GM23338 (cell line): ENCODE results near the gene PPFIA2. TPM values are rescaled to one million over a fixed set of nuclear protein-coding genes. Genes with fewer than 3 reads are reported as not detected.

ENCODE experiments used
- ATAC-seq: fragments of 200-7000 bp; cut with Tn5 transposase; 3 replicates; pipeline ENCODE4 v1.9.1; 2020
- DNase-seq: peaks from one replicate; pipeline ENCODE4 v3.0.0-alpha.2; 2015; ENCODE audit warnings: low spot score
- H2AFZ ChIP-seq: fragments of 200-600 bp; sonication (generic); 2 replicates; pipeline ENCODE4 v1.8.0; 2016; ENCODE audit warnings: antibody characterized with exemption, mild to moderate bottlenecking, moderate library complexity
- H3F3A ChIP-seq: fragments of 200-600 bp; sonication (generic); replicated peaks from 2 replicates; pipeline ENCODE4 v1.8.0; 2017; ENCODE audit warnings: antibody characterized with exemption, mixed run types, low read depth
- H3K27ac ChIP-seq: fragments of 200-600 bp; sonication (generic); 2 replicates; pipeline ENCODE4 v1.6.1; 2016; ENCODE audit warnings: low read depth
- H3K27me3 ChIP-seq: fragments of 200-600 bp; sonication (generic); 2 replicates; pipeline ENCODE4 v1.8.0; 2016; ENCODE audit warnings: mild to moderate bottlenecking, mixed run types, moderate library complexity; ENCODE audit not compliant: insufficient read depth
- H3K36me3 ChIP-seq: fragments of 200-600 bp; sonication (generic); 2 replicates; pipeline ENCODE4 v1.8.0; 2016; ENCODE audit warnings: mild to moderate bottlenecking; ENCODE audit not compliant: insufficient read depth
- H3K4me1 ChIP-seq: fragments of 200-600 bp; sonication (generic); 2 replicates; pipeline ENCODE4 v1.8.0; 2016; ENCODE audit warnings: mild to moderate bottlenecking, moderate library complexity; ENCODE audit not compliant: insufficient read depth
- H3K4me2 ChIP-seq: fragments of 200-600 bp; sonication (generic); 2 replicates; pipeline ENCODE4 v1.7.1; 2017; ENCODE audit warnings: mixed run types
- H3K4me3 ChIP-seq: fragments of 200-600 bp; sonication (generic); 2 replicates; pipeline ENCODE4 v1.6.1; 2016; ENCODE audit warnings: mixed run types
- H3K79me2 ChIP-seq: fragments of 200-600 bp; sonication (generic); replicated peaks from 2 replicates; pipeline ENCODE4 v1.8.0; 2017; ENCODE audit warnings: mild to moderate bottlenecking; ENCODE audit not compliant: insufficient read depth
- H3K9me2 ChIP-seq: fragments of 200-600 bp; sonication (generic); 2 replicates; pipeline ENCODE4 v1.8.0; 2017; ENCODE audit not compliant: insufficient read depth
- H4K20me1 ChIP-seq: fragments of 200-600 bp; sonication (generic); replicated peaks from 2 replicates; pipeline ENCODE4 v1.8.0; 2017; ENCODE audit warnings: mild to moderate bottlenecking; ENCODE audit not compliant: insufficient read depth
- H3K27ac Mint-ChIP-seq: 2 replicates; pipeline ENCODE4 v1.8.0; 2020; ENCODE audit warnings: inconsistent platforms, mild to moderate bottlenecking, moderate library complexity, mixed read lengths
- H3K27me3 Mint-ChIP-seq: 3 replicates; pipeline ENCODE4 v1.8.0; 2022; ENCODE audit warnings: low read depth, mild to moderate bottlenecking, moderate library complexity, mixed read lengths, inconsistent platforms; ENCODE audit not compliant: insufficient read depth, poor library complexity
- H3K36me3 Mint-ChIP-seq: 3 replicates; pipeline ENCODE4 v1.8.0; 2021; ENCODE audit warnings: low read depth, mild to moderate bottlenecking, inconsistent platforms, moderate library complexity, mixed read lengths
- H3K4me1 Mint-ChIP-seq: 3 replicates; pipeline ENCODE4 v1.8.0; 2020; ENCODE audit warnings: mild to moderate bottlenecking, inconsistent platforms, mixed read lengths
- H3K4me3 Mint-ChIP-seq: 3 replicates; pipeline ENCODE4 v1.8.0; 2021; ENCODE audit warnings: moderate library complexity, mild to moderate bottlenecking, inconsistent platforms, mixed read lengths
- H3K9me3 Mint-ChIP-seq: 3 replicates; pipeline ENCODE4 v1.8.0; 2020; ENCODE audit warnings: moderate library complexity, mild to moderate bottlenecking, inconsistent platforms, mixed read lengths
- CREB1 ChIP-seq: fragments of 250-450 bp; sonication (Bioruptor Pico); IDR thresholded peaks from 2 replicates; pipeline ENCODE4 v1.5.0; 2020; ENCODE audit warnings: low read depth, mild to moderate bottlenecking, moderate library complexity
- EZH2 ChIP-seq: fragments of 200-600 bp; sonication (generic); IDR thresholded peaks from one replicate; pipeline ENCODE4 v1.8.0; 2017; ENCODE audit warnings: antibody characterized with exemption, mild to moderate bottlenecking, low read depth; ENCODE audit not compliant: unreplicated experiment
- EZH2phosphoT487 ChIP-seq: fragments of 200-600 bp; sonication (generic); IDR thresholded peaks from one replicate; pipeline ENCODE4 v1.8.1; 2018; ENCODE audit warnings: antibody characterized with exemption; ENCODE audit not compliant: unreplicated experiment
- JUNB ChIP-seq: IDR thresholded peaks from one replicate; pipeline ENCODE4 v1.6.1; 2016; ENCODE audit warnings: antibody characterized with exemption; ENCODE audit not compliant: unreplicated experiment
- NANOG ChIP-seq: IDR thresholded peaks from 2 replicates; pipeline ENCODE4 v1.6.1; 2016; ENCODE audit warnings: antibody characterized with exemption, borderline replicate concordance
- POLR2AphosphoS5 ChIP-seq: IDR thresholded peaks from 2 replicates; pipeline ENCODE4 v1.6.1; 2016; ENCODE audit warnings: antibody characterized with exemption, low read depth
- STAT1 ChIP-seq: IDR thresholded peaks from one replicate; pipeline ENCODE4 v1.6.1; 2016; ENCODE audit warnings: antibody characterized with exemption; ENCODE audit not compliant: unreplicated experiment
- ZNF114 ChIP-seq: fragments of 250-450 bp; sonication (Bioruptor Pico); IDR thresholded peaks from 2 replicates; pipeline ENCODE4 v1.5.0; 2020; ENCODE audit warnings: mild to moderate bottlenecking, moderate library complexity
- ZNF331 ChIP-seq: fragments of 250-450 bp; sonication (Bioruptor Pico); IDR thresholded peaks from 2 replicates; pipeline ENCODE4 v1.5.0; 2020; ENCODE audit warnings: low read depth, mild to moderate bottlenecking, moderate library complexity
- polyA plus RNA-seq: library from polyadenylated mRNA; unstranded; fragments of >200 nt; fragmentation: Nextera tagmentation; extraction: Ambion mirVana; gene quantifications from 2 replicates; pipeline ENCODE4 v1.2.1, GENCODE V29; 2016
- total RNA-seq: library from RNA; depleted of rRNA; stranded (reverse); fragments of >200 nt; shearing (Covaris generic); gene quantifications from 2 replicates; pipeline ENCODE4 v1.2.3, GENCODE V29; 2014
- TF ChIP-seq, protein P1 (sequence below): IDR thresholded peaks from one replicate; pipeline ENCODE4 v1.6.1; 2018; ENCODE audit warnings: antibody characterized with exemption; ENCODE audit not compliant: unreplicated experiment
- TF ChIP-seq, protein P2 (sequence below): fragments of 250-450 bp; sonication (Bioruptor Pico); IDR thresholded peaks from 2 replicates; pipeline ENCODE4 v1.5.0; 2020; ENCODE audit warnings: mild to moderate bottlenecking, moderate library complexity
- TF ChIP-seq, protein P3 (sequence below): IDR thresholded peaks from 2 replicates; pipeline ENCODE4 v1.6.1; 2016; ENCODE audit warnings: antibody characterized with exemption

PPFIA2 gene
- total and polyA plus RNA-seq, 2 experiments from 2014 or later: 5.4 to 7.2 TPM

DNA sequence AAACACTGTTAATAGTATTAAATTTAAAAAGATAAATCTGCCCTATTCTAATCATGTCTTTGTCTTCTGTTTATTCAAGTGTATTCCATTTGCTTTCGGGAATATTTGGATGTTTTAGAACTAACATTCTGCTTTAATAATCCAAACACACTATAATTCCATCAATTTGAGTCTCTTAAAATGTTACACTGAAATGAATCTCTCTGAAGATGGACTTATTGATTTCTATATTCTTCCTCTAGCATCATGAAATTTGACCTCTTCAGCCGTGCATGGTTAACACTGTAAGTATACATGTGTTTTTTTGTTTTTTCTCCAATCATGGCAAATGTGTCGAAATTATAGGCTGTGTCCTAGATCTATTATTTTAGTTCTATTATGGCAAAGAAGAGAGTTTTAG lies 342.1 kb downstream of the PPFIA2 start (continued):
- TF ChIP-seq, protein P1, sequence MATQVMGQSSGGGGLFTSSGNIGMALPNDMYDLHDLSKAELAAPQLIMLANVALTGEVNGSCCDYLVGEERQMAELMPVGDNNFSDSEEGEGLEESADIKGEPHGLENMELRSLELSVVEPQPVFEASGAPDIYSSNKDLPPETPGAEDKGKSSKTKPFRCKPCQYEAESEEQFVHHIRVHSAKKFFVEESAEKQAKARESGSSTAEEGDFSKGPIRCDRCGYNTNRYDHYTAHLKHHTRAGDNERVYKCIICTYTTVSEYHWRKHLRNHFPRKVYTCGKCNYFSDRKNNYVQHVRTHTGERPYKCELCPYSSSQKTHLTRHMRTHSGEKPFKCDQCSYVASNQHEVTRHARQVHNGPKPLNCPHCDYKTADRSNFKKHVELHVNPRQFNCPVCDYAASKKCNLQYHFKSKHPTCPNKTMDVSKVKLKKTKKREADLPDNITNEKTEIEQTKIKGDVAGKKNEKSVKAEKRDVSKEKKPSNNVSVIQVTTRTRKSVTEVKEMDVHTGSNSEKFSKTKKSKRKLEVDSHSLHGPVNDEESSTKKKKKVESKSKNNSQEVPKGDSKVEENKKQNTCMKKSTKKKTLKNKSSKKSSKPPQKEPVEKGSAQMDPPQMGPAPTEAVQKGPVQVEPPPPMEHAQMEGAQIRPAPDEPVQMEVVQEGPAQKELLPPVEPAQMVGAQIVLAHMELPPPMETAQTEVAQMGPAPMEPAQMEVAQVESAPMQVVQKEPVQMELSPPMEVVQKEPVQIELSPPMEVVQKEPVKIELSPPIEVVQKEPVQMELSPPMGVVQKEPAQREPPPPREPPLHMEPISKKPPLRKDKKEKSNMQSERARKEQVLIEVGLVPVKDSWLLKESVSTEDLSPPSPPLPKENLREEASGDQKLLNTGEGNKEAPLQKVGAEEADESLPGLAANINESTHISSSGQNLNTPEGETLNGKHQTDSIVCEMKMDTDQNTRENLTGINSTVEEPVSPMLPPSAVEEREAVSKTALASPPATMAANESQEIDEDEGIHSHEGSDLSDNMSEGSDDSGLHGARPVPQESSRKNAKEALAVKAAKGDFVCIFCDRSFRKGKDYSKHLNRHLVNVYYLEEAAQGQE: no peak

DNA sequence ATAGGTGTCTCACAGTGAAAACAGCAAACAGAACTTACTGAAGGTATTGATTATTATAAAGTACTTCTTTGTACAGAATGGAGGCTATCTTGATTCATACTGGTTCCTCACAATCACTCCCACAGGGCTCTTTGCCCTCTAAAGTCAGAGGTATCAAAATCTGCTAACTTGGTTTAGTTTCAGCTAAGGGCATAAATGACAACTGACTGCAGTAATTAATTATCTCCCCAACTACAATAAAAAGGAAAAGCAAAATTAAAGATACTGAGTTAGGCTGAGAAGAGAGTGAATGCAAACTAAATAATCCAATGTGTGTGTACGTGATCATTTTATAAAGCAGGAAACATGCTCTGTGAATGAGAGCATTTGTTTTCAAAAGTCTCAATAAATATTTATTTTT lies 342.6 kb downstream of the PPFIA2 start:
- no peaks in the 10 kb centered on the region for H3K27me3 ChIP-seq
- Mint-ChIP-seq H3K36me3 (no peaks in the 10 kb centered on the region), H3K4me3 (no peak overlapping the region), H3K27ac (no peak overlapping the region), H3K27me3 (no peaks in the 10 kb centered on the region), H3K4me1 (peaks cover 2% of the 10 kb centered on the region), H3K9me3 (no peaks in the 10 kb centered on the region; the same call in 2 of the 3 replicates)
- H3K9me2 ChIP-seq: no peaks in the 10 kb centered on the region
- no peak overlapping the region for H3K27ac ChIP-seq
- H3K4me3 ChIP-seq: no peak overlapping the region
- no peaks in the 10 kb centered on the region for H3K36me3 ChIP-seq
- no peaks in the 10 kb centered on the region for H3K4me1 ChIP-seq
- H3K4me2 ChIP-seq: no peak overlapping the region
- H2AFZ ChIP-seq: no peak overlapping the region
- no peaks in the 10 kb centered on the region for H3K79me2 ChIP-seq
- ATAC-seq (no peak), DNase-seq (no peak)
- no peaks in the 10 kb centered on the region for H3F3A ChIP-seq
- no peaks in the 10 kb centered on the region for H4K20me1 ChIP-seq
- TF ChIP-seq ZNF114 (CRISPR knock-in tag) (no peak), ZNF331 (CRISPR knock-in tag) (no peak), CREB1 (no peak), EZH2 (no peak), STAT1 (no peak), POLR2AphosphoS5 (no peak), NANOG (no peak), JUNB (no peak), EZH2phosphoT487 (no peak)
- TF ChIP-seq, protein P1: no peak
- TF ChIP-seq, protein P2, sequence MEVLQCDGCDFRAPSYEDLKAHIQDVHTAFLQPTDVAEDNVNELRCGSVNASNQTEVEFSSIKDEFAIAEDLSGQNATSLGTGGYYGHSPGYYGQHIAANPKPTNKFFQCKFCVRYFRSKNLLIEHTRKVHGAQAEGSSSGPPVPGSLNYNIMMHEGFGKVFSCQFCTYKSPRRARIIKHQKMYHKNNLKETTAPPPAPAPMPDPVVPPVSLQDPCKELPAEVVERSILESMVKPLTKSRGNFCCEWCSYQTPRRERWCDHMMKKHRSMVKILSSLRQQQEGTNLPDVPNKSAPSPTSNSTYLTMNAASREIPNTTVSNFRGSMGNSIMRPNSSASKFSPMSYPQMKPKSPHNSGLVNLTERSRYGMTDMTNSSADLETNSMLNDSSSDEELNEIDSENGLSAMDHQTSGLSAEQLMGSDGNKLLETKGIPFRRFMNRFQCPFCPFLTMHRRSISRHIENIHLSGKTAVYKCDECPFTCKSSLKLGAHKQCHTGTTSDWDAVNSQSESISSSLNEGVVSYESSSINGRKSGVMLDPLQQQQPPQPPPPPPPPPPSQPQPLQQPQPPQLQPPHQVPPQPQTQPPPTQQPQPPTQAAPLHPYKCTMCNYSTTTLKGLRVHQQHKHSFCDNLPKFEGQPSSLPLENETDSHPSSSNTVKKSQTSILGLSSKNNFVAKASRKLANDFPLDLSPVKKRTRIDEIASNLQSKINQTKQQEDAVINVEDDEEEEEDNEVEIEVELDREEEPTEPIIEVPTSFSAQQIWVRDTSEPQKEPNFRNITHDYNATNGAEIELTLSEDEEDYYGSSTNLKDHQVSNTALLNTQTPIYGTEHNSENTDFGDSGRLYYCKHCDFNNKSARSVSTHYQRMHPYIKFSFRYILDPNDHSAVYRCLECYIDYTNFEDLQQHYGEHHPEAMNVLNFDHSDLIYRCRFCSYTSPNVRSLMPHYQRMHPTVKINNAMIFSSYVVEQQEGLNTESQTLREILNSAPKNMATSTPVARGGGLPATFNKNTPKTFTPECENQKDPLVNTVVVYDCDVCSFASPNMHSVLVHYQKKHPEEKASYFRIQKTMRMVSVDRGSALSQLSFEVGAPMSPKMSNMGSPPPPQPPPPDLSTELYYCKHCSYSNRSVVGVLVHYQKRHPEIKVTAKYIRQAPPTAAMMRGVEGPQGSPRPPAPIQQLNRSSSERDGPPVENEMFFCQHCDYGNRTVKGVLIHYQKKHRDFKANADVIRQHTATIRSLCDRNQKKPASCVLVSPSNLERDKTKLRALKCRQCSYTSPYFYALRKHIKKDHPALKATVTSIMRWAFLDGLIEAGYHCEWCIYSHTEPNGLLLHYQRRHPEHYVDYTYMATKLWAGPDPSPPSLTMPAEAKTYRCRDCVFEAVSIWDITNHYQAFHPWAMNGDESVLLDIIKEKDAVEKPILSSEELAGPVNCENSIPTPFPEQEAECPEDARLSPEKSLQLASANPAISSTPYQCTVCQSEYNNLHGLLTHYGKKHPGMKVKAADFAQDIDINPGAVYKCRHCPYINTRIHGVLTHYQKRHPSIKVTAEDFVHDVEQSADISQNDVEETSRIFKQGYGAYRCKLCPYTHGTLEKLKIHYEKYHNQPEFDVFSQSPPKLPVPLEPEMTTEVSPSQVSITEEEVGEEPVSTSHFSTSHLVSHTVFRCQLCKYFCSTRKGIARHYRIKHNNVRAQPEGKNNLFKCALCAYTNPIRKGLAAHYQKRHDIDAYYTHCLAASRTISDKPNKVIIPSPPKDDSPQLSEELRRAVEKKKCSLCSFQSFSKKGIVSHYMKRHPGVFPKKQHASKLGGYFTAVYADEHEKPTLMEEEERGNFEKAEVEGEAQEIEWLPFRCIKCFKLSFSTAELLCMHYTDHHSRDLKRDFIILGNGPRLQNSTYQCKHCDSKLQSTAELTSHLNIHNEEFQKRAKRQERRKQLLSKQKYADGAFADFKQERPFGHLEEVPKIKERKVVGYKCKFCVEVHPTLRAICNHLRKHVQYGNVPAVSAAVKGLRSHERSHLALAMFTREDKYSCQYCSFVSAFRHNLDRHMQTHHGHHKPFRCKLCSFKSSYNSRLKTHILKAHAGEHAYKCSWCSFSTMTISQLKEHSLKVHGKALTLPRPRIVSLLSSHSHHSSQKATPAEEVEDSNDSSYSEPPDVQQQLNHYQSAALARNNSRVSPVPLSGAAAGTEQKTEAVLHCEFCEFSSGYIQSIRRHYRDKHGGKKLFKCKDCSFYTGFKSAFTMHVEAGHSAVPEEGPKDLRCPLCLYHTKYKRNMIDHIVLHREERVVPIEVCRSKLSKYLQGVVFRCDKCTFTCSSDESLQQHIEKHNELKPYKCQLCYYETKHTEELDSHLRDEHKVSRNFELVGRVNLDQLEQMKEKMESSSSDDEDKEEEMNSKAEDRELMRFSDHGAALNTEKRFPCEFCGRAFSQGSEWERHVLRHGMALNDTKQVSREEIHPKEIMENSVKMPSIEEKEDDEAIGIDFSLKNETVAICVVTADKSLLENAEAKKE: no peak
- TF ChIP-seq, protein P3, sequence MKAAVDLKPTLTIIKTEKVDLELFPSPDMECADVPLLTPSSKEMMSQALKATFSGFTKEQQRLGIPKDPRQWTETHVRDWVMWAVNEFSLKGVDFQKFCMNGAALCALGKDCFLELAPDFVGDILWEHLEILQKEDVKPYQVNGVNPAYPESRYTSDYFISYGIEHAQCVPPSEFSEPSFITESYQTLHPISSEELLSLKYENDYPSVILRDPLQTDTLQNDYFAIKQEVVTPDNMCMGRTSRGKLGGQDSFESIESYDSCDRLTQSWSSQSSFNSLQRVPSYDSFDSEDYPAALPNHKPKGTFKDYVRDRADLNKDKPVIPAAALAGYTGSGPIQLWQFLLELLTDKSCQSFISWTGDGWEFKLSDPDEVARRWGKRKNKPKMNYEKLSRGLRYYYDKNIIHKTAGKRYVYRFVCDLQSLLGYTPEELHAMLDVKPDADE: no peak
